Type B pancreatic cell (in vitro differentiated cells): Measurements from ENCODE around the gene PRR5L. TPM values are rescaled to one million over a fixed set of nuclear protein-coding genes. Genes with fewer than 3 reads are reported as not detected.
"Not testable (repeated sequence)": the region's sequence is repeated elsewhere in the genome, so short reads cannot be mapped to it uniquely, and the experiment has no call there.

Experiments used
- DNase-seq: peaks from one replicate; pipeline ENCODE4 v3.0.0; 2021; ENCODE audit warnings: mixed read lengths; ENCODE audit not compliant: unreplicated experiment; ENCODE audit errors: extremely low spot score
- H3K27ac Mint-ChIP-seq: 2 replicates; pipeline ENCODE4 v1.8.0; 2021; ENCODE audit warnings: mild to moderate bottlenecking, mixed read lengths
- H3K27me3 Mint-ChIP-seq: 2 replicates; pipeline ENCODE4 v1.8.0; 2021; ENCODE audit warnings: mixed read lengths
- H3K36me3 Mint-ChIP-seq: 2 replicates; pipeline ENCODE4 v1.8.0; 2021; ENCODE audit warnings: mixed read lengths
- H3K4me1 Mint-ChIP-seq: one replicate; pipeline ENCODE4 v1.8.0; 2021; ENCODE audit warnings: mixed read lengths; ENCODE audit not compliant: unreplicated experiment
- H3K4me3 Mint-ChIP-seq: 2 replicates; pipeline ENCODE4 v1.8.0; 2021; ENCODE audit warnings: mild to moderate bottlenecking, mixed read lengths
- H3K9me3 Mint-ChIP-seq: 2 replicates; pipeline ENCODE4 v1.8.0; 2021; ENCODE audit warnings: mixed read lengths
- CTCF ChIP-seq: fragments of 200-600 bp; sonication (generic); conservative IDR thresholded peaks from 2 replicates; pipeline ENCODE4 v1.5.0; 2021; ENCODE audit warnings: antibody characterized with exemption, mild to moderate bottlenecking
- total RNA-seq: library from RNA; stranded (reverse); gene quantifications from 2 replicates; pipeline ENCODE4 v1.2.1, GENCODE V29; 2021; ENCODE audit warnings: low replicate concordance

The PRR5L gene
- total RNA-seq, 1 donor from 2014 or later, result 11.0 TPM

- no peak for TF ChIP-seq CTCF
- Mint-ChIP-seq H3K27me3 (no peaks in the 10 kb centered on the region), H3K27ac (peak overlapping the region; percentile 95), H3K9me3 (no peaks in the 10 kb centered on the region), H3K36me3 (peaks cover 8% of the 10 kb centered on the region), H3K4me1 (peaks cover 12% of the 10 kb centered on the region), H3K4me3 (peak overlapping the region; percentile 99)
- DNase-seq, result no peak
These were observed 211.9 kb downstream of the PRR5L start for GRCh38 chr11:36507824-36508489.

- Mint-ChIP-seq H3K4me1 (peaks cover 12% of the 10 kb centered on the region), H3K27ac (peak overlapping the region; percentile 95)
- no peak for TF ChIP-seq CTCF
These were observed 212.7 kb downstream of the PRR5L start for GRCh38 chr11:36508743-36509142.

GRCh38 chr11:36509201-36509639, 213.1 kb downstream of the PRR5L start:
- Mint-ChIP-seq H3K4me1 (peaks cover 12% of the 10 kb centered on the region), H3K36me3 (peaks cover 4% of the 10 kb centered on the region), H3K4me3 (peak overlapping the region; percentile 99), H3K27me3 (peaks cover 5% of the 10 kb centered on the region), H3K27ac (peak overlapping the region; percentile 95), H3K9me3 (peaks cover 3% of the 10 kb centered on the region)
- no peak for DNase-seq
- no peak for TF ChIP-seq CTCF

More at GRCh38 chr11:36508743-36509142, 212.7 kb downstream of the PRR5L start:
- peaks cover 4% of the 10 kb centered on the region for H3K36me3 Mint-ChIP-seq
- no peak for DNase-seq
- H3K4me3 Mint-ChIP-seq, result peak overlapping the region; percentile 99
- no peaks in the 10 kb centered on the region for H3K27me3 Mint-ChIP-seq
- H3K9me3 Mint-ChIP-seq, result no peaks in the 10 kb centered on the region

GRCh38 chr11:36509694-36510593, 213.9 kb downstream of the PRR5L start, which contains the start of gene TRAF6:
TSS of gene TRAF6 (minus strand) at chr11:36510272. CDS start at chr11:36501515, 8,757 bp downstream.
- peak; percentile 93 for DNase-seq
- TF ChIP-seq CTCF, result peak; percentile 98
- Mint-ChIP-seq H3K4me1 (peaks cover 12% of the 10 kb centered on the region), H3K4me3 (peak within 1 kb of the TSS; percentile 99), H3K9me3 (peaks cover 3% of the 10 kb centered on the region), H3K27me3 (peaks cover 12% of the 10 kb centered on the region), H3K27ac (peak within 1 kb of the TSS; percentile 95), H3K36me3 (peaks cover 4% of the 10 kb centered on the region)

GRCh38 chr11:36510594-36510942, 214.5 kb downstream of the PRR5L start:
- peak overlapping the region; percentile 99 for H3K4me3 Mint-ChIP-seq
- no peak for TF ChIP-seq CTCF

GRCh38 chr11:36511062-36511461, 215.0 kb downstream of the PRR5L start:
- H3K27ac Mint-ChIP-seq, H3K9me3 Mint-ChIP-seq, H3K36me3 Mint-ChIP-seq, DNase-seq: not testable (repeated sequence)
- H3K4me1 Mint-ChIP-seq, result peaks cover 12% of the 10 kb centered on the region
- peaks cover 18% of the 10 kb centered on the region for H3K27me3 Mint-ChIP-seq
- peak overlapping the region; percentile 99 for H3K4me3 Mint-ChIP-seq

More at GRCh38 chr11:36510594-36510942, 214.5 kb downstream of the PRR5L start:
- Mint-ChIP-seq H3K4me1 (peaks cover 12% of the 10 kb centered on the region), H3K27me3 (peaks cover 15% of the 10 kb centered on the region), H3K27ac (peak overlapping the region; percentile 95), H3K9me3 (peaks cover 3% of the 10 kb centered on the region), H3K36me3 (peaks cover 4% of the 10 kb centered on the region)
- DNase-seq, result no peak
